Activated CD4-positive, alpha-beta memory T cell treated with anti-CD3 and anti-CD28 coated beads for 36 hours (primary cell): ENCODE results near the gene LHFPL2. TPM values are rescaled to one million over a fixed set of nuclear protein-coding genes. Genes with fewer than 3 reads are reported as not detected.
"Not testable (repeated sequence)": the region's sequence is repeated elsewhere in the genome, so short reads cannot be mapped to it uniquely, and the experiment has no call there.

Experiments
- CTCF ChIA-PET: fragments of 350-600 bp; sonication (Branson Sonifier 250); formaldehyde crosslinking; loops from one replicate; lab custom pipeline; 2021; ENCODE audit warnings: antibody characterized with exemption, inconsistent platforms; lab: Charles Lee
- POLR2A ChIA-PET: fragments of 350-600 bp; sonication (Branson Sonifier 250); formaldehyde crosslinking; loops from one replicate; lab custom pipeline; 2021; ENCODE audit warnings: antibody characterized with exemption; lab: Charles Lee
- DNase-seq: peaks from one replicate; pipeline ENCODE4 v3.0.0-alpha.2; 2020
- H3K27ac Mint-ChIP-seq: one replicate; pipeline ENCODE4 v1.8.0; 2021; ENCODE audit warnings: mixed read lengths
- H3K27me3 Mint-ChIP-seq: one replicate; pipeline ENCODE4 v1.8.0; 2021; ENCODE audit warnings: mixed read lengths
- H3K36me3 Mint-ChIP-seq: one replicate; pipeline ENCODE4 v1.8.0; 2021; ENCODE audit warnings: mixed read lengths
- H3K4me1 Mint-ChIP-seq: one replicate; pipeline ENCODE4 v1.8.0; 2021; ENCODE audit warnings: low read depth, mixed read lengths
- H3K4me3 Mint-ChIP-seq: one replicate; pipeline ENCODE4 v1.8.0; 2021; ENCODE audit warnings: mild to moderate bottlenecking, mixed read lengths
- H3K9me3 Mint-ChIP-seq: one replicate; pipeline ENCODE4 v1.8.0; 2021; ENCODE audit warnings: mixed read lengths
- intact Hi-C: fragments of 100-400 bp; cut with micrococcal nuclease; formaldehyde crosslinking; loops from one replicate; pipeline ENCODE4 v1.15.1; 2023
- total RNA-seq, 2 experiments: library from RNA; stranded (reverse); gene quantifications; one replicate each; pipeline ENCODE4 v1.2.3, GENCODE V29; 2021

Gene LHFPL2
- total RNA-seq, 2 experiments from 2014 or later: 0.05 to 0.19 TPM

GRCh38 chr5:78675956-78676730, 27.6 kb upstream of the LHFPL2 start:
- CTCF ChIA-PET: no interaction called here
- Mint-ChIP-seq H3K27me3 (peaks cover 10% of the 10 kb centered on the region), H3K27ac (no peak overlapping the region), H3K4me3 (no peak overlapping the region), H3K9me3 (no peaks in the 10 kb centered on the region), H3K4me1 (no peaks in the 10 kb centered on the region), H3K36me3 (no peaks in the 10 kb centered on the region)
- DNase-seq: no peak
- intact Hi-C loops: no loop called here
- POLR2A ChIA-PET: no interaction called here

- intact Hi-C loops, POLR2A ChIA-PET, CTCF ChIA-PET, H3K4me1 Mint-ChIP-seq, H3K9me3 Mint-ChIP-seq, H3K27ac Mint-ChIP-seq, H3K4me3 Mint-ChIP-seq, DNase-seq, H3K36me3 Mint-ChIP-seq, H3K27me3 Mint-ChIP-seq: not testable (repeated sequence)
Measured at GRCh38 chr5:78673827-78674226, 25.3 kb upstream of the LHFPL2 start.

DNA sequence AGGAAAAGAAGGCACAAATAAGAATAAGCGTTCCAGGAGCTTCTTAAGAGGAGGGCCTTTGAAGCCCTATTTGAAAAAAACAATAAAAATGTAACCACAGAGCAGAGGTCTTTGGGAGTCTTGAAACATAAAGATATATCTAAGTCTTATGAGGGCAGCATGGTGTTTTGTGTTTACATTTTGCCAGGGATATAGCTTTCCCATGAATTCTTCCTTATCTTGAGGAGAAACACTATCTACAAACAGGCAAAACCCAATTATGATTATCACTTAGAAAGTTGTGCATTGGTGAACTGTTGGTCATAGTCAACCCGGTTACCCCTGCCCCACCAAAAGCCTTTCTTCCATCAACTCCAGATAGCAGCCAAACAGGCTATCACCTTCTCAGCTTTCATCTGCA, 23.6 kb upstream of the LHFPL2 start:
- Mint-ChIP-seq H3K36me3 (no peaks in the 10 kb centered on the region), H3K9me3 (no peaks in the 10 kb centered on the region), H3K4me1 (no peaks in the 10 kb centered on the region), H3K27me3 (peaks cover 12% of the 10 kb centered on the region), H3K4me3 (no peak overlapping the region), H3K27ac (no peak overlapping the region)
- DNase-seq: no peak
- intact Hi-C loops: no loop called here
- POLR2A ChIA-PET: no interaction called here
- CTCF ChIA-PET: no interaction called here

DNA sequence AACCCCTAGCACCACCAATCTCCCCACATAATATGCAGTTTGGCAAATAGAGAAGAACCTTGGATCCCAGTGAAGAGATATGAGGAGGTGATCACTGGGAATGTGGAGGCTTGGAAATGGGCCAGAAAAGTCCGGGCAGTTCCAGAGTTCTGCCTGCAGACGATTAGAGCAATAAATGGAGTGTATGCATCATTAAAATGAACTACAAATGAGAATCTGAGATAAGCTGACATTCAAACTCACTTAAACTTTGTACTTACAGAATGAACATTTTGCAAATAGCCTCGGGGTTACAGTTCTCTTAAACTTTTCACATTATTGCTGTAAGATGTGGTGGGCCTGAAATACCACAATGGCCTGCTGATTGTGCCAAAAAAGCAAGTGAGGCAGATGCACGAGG, 23.0 kb upstream of the LHFPL2 start:
- Mint-ChIP-seq H3K36me3 (no peaks in the 10 kb centered on the region), H3K4me1 (no peaks in the 10 kb centered on the region), H3K4me3 (no peak overlapping the region), H3K27ac (no peak overlapping the region), H3K27me3 (peaks cover 13% of the 10 kb centered on the region), H3K9me3 (no peaks in the 10 kb centered on the region)
- intact Hi-C loops: no loop called here
- CTCF ChIA-PET: no interaction called here
- POLR2A ChIA-PET: no interaction called here
- DNase-seq: no peak

DNA sequence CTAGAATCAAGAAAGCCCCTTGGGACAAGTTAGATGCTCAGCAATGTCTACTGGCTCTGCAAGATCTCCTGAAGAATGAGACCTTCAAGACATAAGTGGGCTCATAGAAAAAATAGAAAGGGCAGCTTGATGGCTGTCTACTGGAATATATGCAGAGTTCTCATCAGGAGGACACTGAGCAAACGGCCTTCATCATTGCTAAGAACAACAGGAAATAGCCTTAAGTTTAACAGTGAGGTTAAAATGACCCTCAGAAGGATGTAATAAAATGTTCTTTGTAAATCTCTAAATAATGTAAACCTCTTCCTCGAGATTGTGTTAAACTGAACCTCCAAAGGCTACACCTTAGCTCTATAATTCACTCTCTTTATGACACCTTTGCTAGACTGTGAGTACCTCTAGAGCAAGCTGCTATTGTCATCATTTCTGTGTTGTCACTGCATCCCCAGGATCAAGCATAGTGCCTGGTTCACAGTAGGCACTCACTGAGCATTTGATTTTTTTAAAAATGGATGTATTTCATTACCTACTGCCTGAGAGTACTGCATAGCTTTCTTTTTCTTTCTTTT, 22.2 kb upstream of the LHFPL2 start:
- no peak overlapping the region for H3K4me3 Mint-ChIP-seq
- ChIA-PET POLR2A (no interaction called here), CTCF (interaction anchor here (0.6 kb wide), 2 partner anchors 712 to 993 kb away, joined by 3 to 4 read pairs; no protein-coding TSS in a partner anchor)
- peaks cover 12% of the 10 kb centered on the region for H3K27me3 Mint-ChIP-seq
- no peaks in the 10 kb centered on the region for H3K36me3 Mint-ChIP-seq
- no peaks in the 10 kb centered on the region for H3K9me3 Mint-ChIP-seq
- intact Hi-C loops: no loop called here
- H3K27ac Mint-ChIP-seq: no peak overlapping the region
- no peak for DNase-seq
- no peaks in the 10 kb centered on the region for H3K4me1 Mint-ChIP-seq

DNA sequence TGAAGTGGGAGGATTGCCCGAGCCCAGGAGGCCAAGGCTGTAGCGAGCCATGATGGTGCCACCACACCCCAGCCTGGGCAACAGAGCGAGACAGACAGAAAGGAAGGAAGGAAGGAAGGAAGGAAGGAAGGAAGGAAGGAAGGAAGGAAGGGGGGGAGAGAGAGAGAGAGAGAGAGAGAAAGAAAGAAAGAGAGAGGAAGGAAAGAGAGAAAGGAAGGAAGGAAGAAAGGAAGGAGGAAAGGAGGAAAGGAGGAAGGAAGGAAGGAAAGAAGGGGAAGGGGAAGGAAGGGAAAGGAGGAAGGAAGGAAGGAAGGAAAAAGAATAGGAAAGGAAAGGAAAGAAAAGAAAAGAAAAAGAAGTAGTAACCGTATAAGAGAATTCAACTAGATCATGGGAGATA, 20.8 kb upstream of the LHFPL2 start:
- H3K9me3 Mint-ChIP-seq: no peaks in the 10 kb centered on the region
- CTCF ChIA-PET: no interaction called here

GRCh38 chr5:78667461-78668103, 19.0 kb upstream of the LHFPL2 start:
- CTCF ChIA-PET: no interaction called here
- Mint-ChIP-seq H3K27ac (no peak overlapping the region), H3K36me3 (no peaks in the 10 kb centered on the region), H3K4me3 (no peak overlapping the region), H3K27me3 (peaks cover 8% of the 10 kb centered on the region), H3K9me3 (no peaks in the 10 kb centered on the region), H3K4me1 (no peaks in the 10 kb centered on the region)
- intact Hi-C loops: no loop called here
- POLR2A ChIA-PET: no interaction called here
- no peak for DNase-seq

More for the DNA sequence above, 20.8 kb upstream of the LHFPL2 start:
- no peak overlapping the region for H3K27ac Mint-ChIP-seq
- H3K4me3 Mint-ChIP-seq: no peak overlapping the region
- POLR2A ChIA-PET: no interaction called here
- H3K36me3 Mint-ChIP-seq: no peaks in the 10 kb centered on the region
- intact Hi-C loops: no loop called here
- no peaks in the 10 kb centered on the region for H3K4me1 Mint-ChIP-seq
- peaks cover 8% of the 10 kb centered on the region for H3K27me3 Mint-ChIP-seq
- no peak for DNase-seq

- POLR2A ChIA-PET, H3K4me1 Mint-ChIP-seq, DNase-seq, intact Hi-C loops, H3K9me3 Mint-ChIP-seq, CTCF ChIA-PET, H3K36me3 Mint-ChIP-seq, H3K27me3 Mint-ChIP-seq, H3K4me3 Mint-ChIP-seq, H3K27ac Mint-ChIP-seq: not testable (repeated sequence)
Measured at GRCh38 chr5:78666975-78667374, 18.4 kb upstream of the LHFPL2 start.

DNA sequence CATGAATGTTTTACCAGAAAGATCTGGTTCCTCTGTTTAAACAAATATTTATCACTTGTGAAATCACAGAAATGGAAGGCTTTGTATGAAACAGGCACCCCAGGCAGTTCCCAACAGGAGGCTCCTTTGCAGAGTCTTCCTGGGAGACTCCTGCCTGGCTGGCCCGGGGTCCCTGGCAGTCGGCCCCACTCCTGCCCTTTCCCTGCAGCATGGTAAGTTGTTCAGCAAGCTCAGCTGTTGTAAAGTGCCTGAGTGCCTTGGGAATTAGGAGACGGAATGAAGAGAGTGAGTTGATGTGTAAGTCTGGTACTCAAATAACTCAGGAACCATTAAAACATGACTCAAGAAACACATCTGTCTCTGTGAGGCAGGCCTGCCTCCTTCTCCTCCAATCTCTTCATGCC, 17.5 kb upstream of the LHFPL2 start:
- Mint-ChIP-seq H3K4me3 (no peak overlapping the region), H3K36me3 (no peaks in the 10 kb centered on the region), H3K27ac (no peak overlapping the region), H3K27me3 (peaks cover 5% of the 10 kb centered on the region), H3K4me1 (no peaks in the 10 kb centered on the region), H3K9me3 (no peaks in the 10 kb centered on the region)
- CTCF ChIA-PET: no interaction called here
- intact Hi-C loops: no loop called here
- no peak for DNase-seq
- POLR2A ChIA-PET: no interaction called here

DNA sequence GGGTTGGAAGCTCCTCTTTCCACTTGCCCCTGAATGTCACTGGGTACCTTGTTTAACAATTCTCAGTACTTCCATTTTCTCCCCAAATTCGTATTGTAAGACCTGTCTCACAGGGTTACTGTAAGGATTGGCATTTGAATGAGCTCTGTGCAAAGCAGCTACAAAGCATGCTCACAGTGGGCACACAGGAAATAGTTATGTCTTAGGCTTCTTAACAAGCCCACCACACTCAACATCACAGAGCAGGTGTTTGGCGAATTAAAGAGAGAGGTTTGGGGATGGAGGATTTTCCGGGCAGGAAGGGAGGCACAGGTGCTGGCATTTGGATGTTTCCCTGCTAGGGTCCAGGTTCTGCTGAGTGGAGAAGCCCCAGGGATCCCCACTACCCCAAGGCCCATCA, 17.0 kb upstream of the LHFPL2 start:
- intact Hi-C loops: no loop called here
- no peak overlapping the region for H3K27ac Mint-ChIP-seq
- ChIA-PET CTCF (no interaction called here), POLR2A (no interaction called here)
- no peaks in the 10 kb centered on the region for H3K9me3 Mint-ChIP-seq
- peaks cover 5% of the 10 kb centered on the region for H3K27me3 Mint-ChIP-seq
- H3K4me1 Mint-ChIP-seq: no peaks in the 10 kb centered on the region
- DNase-seq: no peak
- no peak overlapping the region for H3K4me3 Mint-ChIP-seq
- H3K36me3 Mint-ChIP-seq: no peaks in the 10 kb centered on the region

- CTCF ChIA-PET: no interaction called here
- Mint-ChIP-seq H3K4me1 (no peaks in the 10 kb centered on the region), H3K27me3 (peaks cover 11% of the 10 kb centered on the region), H3K4me3 (no peak overlapping the region), H3K27ac (no peak overlapping the region), H3K9me3 (no peaks in the 10 kb centered on the region), H3K36me3 (no peaks in the 10 kb centered on the region)
- no peak for DNase-seq
- POLR2A ChIA-PET: no interaction called here
- intact Hi-C loops: no loop called here
Measured at GRCh38 chr5:78662323-78662722, 13.8 kb upstream of the LHFPL2 start.

DNA sequence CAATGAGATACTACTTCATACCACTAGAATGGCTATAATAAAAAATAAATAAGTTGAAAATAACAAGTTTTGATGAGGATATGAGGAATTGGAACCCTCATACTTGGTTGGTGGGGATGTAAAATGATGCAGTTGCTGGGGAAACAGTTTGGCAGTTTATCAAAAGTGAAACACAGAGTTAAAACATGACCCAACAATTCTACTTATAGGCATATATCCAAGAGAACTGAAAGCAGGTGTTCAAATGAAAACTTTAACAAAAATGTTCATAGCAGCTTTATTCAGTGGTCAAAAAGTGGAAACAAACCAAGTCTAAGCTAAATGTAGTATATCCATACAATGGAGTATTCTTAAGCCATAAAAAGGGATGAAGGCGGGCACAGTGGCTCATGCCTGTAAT, 13.1 kb upstream of the LHFPL2 start:
- ChIA-PET CTCF (interaction anchor here (0.6 kb wide), 1 partner anchor 270 kb away, joined by 3 read pairs; no protein-coding TSS in a partner anchor), POLR2A (no interaction called here)
- H3K4me1 Mint-ChIP-seq: no peaks in the 10 kb centered on the region
- intact Hi-C loops: no loop called here
- no peak for DNase-seq
- H3K36me3 Mint-ChIP-seq: no peaks in the 10 kb centered on the region
- H3K27ac Mint-ChIP-seq: no peak overlapping the region
- H3K9me3 Mint-ChIP-seq: no peaks in the 10 kb centered on the region
- H3K27me3 Mint-ChIP-seq: peaks cover 14% of the 10 kb centered on the region
- H3K4me3 Mint-ChIP-seq: no peak overlapping the region
